Suppressor macrophage treated with lipopolysaccharide for 1 hour (primary cell): ENCODE measurements around the gene NDUFA13.
"Not testable (repeated sequence)": the region's sequence is repeated elsewhere in the genome, so short reads cannot be mapped to it uniquely, and the experiment has no call there.

Experiments
- DNase-seq, 3 donors: peaks; one replicate each; pipeline ENCODE4 v3.0.0-alpha.2; 2020 to 2022

NDUFA13 gene

DNA sequence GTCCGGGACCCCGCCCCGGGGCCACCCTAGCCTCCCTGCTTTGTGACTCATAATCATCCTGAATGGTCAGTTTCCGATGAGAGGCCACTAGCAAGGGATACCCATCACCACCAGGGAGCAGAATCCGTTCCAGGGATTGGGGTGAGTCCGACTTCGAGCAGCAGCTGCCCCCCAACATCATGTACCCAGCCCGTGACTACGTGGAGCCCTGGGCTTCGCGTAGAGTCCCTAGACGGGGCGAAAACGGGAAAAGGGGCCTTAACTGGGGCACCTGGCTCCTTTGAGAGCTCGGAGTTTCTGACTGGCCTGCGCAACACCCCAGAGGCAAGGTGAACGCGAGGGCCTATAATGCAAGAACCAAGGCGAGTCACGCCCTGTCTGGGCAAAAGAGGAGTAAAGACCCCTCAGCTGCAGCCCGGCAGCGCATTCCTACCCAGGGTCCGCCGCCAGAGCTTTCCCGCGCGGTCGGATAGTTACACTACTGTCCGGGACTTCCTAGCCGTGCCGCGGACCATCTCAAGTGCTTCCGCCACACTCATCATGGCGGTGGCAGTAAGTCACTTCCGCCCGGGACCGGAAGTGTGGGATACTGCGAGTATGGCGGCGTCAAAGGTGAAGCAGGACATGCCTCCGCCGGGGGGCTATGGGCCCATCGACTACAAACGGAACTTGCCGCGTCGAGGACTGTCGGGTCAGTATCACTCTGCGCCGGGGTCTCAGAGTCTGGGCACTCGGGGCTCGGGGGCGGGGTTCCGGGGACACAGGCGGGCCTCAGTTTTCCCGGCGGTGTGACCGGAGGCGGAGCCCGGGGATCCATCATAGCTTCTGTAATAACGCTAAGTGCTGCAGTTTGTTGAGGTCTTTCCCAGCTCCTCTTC lies at the start of gene NDUFA13:
NDUFA13 (plus strand) TSS at position 584 of the 878 bp plus-strand sequence; CDS start at position 598, 14 bp downstream.
- peak; percentile 94 to 97 (median 94) for DNase-seq

DNA sequence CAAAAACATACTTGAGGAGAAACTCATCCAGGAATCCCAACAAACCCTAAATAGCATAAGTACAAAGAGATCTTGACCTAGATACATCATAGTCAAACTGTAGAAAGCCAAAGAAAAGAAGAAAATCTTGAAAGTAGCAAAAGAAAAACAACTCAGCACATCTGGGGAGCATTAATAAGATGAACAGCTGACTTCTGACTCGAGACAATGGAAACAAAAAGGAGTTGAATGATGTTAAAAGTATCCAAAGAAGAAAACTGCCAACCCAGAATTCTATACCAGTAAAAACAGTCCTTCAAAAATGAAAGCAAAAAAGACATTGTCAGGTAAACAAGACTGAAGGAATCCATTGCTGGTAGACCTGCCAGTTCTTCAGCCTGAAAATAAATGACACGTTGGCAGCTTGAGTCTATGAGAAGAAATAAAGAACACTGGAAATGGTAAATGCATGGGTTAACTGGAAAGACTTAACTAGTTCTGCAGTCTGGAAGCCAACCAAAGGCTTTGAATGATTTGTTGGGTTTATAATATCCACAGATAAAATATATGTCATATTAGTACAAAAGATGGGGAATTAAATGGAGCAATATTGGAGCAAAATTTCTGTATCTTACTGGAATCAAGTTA lies 47.5 kb upstream of the NDUFA13 start:
- no peak for DNase-seq

DNA sequence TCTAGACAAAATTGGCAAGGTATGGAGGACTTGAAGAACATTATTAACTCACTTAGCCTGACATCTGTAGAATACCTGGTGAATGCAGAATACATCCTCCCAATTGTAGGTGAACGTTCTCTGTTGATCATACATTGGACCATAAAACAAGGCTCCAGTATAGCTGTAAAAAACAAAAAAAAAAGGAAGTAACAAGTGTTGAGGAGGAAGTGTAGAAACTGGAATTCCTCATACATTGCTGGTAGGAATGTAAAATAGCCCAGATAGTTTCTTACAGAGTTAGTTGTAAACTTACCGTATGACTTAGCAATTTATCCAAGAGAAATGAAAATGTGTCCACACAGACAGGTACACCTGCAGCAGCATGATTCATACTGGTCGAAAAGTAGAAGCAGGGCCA lies 45.4 kb upstream of the NDUFA13 start:
- DNase-seq: peak in 2 of 3 donors; percentile 50 to 62

DNA sequence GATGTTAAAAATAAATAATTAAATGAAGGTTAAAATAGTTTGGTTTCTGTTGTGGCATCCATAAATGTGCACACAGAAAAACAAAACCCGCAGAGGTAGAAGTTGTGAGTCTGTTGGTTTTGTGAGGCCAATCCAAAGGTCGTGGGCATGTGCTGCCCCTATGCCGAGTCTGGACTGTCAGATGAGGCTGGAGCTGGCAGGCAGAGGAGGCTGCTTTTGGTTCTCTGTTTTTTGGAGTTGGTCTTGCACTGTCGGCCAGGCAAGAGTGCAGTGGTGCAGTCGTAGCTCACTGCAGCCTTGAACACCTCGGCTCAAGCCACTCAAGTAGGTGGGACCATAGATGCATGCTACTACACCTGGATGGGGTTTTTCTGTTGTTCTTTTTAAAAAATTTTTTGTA lies 44.3 kb upstream of the NDUFA13 start:
- no peak for DNase-seq

DNA sequence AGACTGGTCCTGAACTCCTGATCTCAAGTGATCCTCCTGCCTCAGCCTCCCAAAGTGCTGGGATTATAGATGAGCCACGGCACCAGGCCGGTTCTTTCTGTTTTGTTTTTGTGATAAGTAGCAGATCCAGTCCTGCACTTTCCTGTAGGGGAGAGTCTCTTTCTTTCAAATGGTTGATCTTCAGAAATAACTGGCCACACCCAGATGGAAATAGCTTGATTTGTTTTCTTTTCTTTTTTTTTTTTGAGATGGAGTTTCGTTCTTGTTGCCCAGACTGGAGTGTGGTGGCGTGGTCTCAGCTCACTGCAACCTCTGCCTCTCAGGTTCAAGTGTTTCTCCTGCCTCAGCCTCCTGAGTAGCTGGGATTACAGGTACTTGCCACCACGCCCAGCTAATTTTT lies 43.9 kb upstream of the NDUFA13 start:
- not testable (repeated sequence) for DNase-seq

DNA sequence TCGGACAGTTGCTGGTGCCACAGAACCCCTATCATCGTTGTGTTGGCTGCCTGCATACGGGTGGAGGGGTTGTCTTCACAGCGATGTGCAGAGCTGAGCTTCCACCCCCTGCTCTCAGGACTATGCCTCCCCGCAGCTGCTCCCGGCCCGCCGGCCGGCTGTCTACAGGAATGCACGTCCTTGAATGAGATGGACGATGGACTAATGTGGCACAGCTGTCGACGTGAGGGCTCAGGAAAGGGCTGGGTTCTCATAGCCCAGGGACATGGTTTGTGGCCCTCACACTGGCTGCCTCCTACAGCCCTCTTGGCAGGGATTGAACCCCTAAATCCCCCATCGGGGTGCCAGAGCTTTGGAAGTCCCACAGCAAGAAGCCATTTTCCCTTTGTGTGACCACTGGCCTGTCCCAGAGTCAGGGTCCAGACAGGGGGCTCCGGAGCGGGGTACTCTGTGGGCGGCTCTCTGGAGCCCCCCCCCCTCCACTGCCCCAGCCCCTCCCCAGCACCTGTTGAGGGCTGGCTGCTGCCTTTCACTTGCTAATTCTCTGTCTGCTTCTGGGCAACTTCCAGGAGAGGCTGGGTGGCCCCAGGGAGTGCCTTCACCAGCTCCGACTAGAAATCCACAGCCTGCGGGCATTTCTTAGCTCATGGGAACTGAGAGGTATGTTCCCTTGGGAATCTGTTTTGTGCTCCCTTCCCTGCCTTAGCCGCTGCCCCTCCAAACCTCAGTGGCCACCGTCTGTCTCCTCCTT lies 40.8 kb upstream of the NDUFA13 start:
- no peak for DNase-seq

DNA sequence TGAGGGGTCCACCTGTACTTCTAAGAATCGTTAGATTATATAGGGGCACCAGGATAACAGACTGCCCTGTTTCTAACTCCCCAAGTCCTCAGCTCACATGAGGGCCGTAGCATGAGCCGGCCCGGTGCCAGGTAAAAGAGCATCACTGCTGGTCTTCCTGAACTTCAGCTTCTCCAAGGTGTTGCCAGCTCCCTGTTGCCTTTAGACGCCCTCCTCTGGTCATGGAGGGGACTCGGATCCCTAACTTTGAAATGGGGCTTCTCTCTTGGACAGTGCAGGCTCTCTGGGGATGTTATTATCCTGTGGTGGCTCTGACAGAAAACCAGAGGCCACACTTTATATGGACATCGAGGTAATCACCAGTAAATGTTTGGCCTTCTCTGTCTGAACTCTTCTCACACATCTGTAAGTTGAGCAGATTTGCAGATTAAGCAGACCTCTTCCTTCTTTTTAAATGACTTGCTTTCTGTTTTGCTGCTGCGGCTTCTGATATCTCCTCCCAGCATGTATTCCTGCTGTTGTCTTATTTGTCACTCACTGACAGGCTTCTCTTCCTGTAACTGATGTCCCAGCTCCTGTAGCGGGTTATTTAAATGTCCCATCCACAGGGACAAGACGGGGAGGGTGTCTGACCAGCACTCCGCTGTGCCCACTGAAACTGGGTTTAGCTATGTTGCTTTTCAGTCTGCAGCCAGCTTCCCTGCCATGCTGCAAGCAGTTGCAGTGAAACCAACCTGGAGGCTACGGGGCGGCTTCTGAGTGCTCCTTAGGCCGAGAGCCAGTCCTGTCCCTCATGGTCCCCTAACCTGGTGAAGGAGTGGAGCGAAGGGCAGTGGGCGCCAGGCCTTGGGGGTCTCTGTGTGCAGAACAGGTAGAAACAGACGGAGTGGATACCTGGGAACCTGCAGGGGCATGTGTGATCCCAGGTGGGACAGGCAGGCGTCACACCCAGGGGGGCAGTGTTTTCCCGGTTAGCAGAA lies 39.9 kb upstream of the NDUFA13 start:
- peak in 1 of 3 donors; percentile 38 for DNase-seq

DNA sequence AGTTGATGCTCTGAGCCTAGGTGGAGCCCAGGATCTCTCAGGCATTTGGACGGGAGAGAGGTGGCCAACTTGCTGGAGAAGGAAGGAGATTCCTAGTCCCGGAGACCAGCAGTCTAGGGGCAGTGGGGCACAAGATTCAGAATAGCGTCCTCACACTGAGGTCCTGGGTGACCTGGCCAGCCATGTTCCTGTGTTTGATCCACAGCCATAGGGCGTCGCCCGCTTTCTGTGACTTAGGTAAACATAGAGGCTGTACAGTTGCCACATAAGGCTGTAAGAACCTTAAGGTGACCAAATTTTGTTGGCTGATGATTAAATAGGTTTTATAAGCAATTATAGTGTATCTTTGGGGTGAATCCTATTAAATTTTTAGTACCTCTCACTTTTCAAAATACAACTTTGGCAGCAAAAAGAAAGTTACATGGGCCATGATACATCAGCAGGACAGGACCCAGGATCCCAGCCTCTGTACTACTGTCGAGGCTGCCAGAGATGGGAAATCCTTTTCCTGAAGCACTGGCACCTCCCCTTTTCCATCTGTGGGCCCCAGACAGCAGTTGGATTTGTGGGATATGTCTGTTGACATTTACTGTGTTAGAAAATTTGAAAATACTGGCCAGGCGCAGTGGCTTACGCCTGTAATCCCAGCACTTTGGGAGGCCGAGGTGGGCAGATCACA lies 38.2 kb upstream of the NDUFA13 start:
- DNase-seq: no peak

DNA sequence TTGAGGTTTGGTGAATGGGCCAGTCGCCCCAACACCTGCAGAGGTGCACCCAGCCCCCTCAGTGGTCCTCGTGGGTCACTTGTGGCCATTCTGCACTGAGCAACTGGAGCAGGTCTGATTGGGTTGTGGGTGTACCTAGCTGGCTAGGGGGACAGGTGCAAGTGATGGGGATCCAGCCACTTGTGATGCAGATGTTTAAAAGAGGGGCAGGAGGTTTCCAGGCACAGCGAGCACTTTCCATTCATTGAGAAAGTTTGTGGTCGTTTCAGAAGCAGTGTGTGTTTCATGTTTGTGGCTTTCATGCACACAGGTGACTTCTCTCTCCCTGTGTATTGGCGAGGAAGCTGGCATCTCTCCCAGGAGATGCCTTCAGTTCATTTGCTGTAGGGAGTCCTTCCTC lies 35.3 kb upstream of the NDUFA13 start:
- no peak for DNase-seq

DNA sequence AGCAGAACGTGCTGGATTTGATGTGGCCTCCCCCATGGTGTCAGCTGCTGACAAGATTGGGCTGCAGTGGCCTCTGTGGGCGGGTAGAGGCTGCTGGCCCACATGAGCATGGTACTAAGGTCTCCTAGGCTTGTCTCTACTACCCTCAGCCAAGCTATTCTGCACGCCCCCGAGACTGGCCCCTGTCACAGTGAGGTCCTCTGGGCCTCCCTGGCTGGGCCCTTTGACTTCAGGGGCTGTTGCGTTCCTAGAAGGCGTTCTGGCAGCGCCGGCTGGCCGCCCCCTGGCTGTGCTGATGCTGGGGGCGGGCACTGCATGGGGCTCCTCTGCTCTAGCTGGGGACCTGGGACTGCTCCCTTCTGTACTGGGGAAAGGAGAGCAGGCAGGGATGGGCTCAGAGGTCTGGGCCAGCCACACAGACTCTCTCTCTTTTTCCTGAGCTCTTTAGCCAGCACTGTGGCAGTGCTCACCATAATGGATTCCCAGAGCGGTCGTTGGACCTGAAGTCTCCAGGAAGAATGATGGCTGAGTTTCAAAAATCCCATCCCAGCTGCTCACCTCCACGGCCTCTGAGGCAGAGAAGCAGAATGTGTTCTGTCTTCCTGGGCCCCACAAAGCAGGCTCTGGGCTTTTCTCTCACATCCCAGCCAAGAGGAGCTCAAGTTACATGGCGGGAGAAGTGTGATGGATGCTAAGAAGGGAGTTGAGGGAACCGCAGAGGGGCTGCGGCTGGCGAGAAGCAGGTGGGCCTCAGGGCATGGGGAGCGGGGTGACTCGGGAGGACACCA lies 33.0 kb upstream of the NDUFA13 start:
- peak in 1 of 3 donors; percentile 34 for DNase-seq

DNA sequence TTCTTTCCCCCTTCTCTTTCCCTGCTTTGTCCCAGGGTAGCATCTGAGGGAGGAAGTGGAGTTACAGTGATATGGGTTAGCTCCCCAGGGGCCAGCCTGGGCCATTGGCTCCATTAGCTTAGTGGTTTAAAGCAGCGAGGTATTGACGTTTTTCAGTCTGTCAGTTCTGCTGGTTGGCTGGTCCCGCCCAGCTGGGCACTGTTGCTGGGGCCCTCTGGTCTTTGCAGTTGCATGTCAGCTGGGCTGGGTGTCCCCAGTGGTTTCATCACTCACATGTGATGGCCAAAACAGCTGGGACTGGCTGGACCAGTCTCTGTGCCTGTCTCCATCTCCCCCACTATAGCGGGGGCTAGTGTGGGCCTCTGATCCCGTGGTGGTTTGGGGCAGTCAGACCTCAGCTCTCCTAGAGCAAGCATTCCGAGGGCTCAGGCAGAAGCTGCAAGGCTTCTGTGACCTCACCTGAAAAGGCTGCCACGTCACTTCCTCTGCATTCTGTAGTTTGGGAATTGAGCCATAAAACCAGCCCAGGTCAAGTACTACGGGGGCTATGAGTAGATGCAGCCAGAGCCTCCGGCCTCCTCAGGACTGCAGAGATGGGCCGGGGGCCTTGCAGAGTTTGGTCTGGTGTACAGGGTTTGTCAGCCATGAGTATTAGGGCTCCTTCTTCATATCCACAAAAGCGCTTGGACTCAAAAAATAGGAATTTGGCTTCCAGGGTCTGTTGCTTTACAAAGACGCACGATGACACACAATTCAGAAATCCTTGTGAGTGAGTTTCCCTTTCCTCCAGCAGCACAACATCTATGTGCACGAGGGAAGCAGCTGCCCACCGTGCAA lies 30.6 kb upstream of the NDUFA13 start:
- DNase-seq: no peak

DNA sequence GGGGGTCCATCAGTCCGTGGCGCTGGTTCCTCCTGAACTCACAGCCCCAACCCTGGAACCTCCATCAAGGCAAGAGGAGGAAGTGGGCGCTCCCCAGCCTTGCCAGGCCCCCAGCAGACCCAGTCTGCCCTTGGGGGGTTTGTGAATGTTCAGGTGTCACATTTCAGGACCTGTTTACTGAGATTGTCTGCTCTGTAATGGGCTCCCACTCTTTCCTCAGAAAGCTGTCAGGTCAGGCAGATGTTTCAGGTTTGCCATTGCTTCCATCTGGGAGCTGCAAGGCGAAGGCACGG lies 30.1 kb upstream of the NDUFA13 start:
- DNase-seq: no peak

DNA sequence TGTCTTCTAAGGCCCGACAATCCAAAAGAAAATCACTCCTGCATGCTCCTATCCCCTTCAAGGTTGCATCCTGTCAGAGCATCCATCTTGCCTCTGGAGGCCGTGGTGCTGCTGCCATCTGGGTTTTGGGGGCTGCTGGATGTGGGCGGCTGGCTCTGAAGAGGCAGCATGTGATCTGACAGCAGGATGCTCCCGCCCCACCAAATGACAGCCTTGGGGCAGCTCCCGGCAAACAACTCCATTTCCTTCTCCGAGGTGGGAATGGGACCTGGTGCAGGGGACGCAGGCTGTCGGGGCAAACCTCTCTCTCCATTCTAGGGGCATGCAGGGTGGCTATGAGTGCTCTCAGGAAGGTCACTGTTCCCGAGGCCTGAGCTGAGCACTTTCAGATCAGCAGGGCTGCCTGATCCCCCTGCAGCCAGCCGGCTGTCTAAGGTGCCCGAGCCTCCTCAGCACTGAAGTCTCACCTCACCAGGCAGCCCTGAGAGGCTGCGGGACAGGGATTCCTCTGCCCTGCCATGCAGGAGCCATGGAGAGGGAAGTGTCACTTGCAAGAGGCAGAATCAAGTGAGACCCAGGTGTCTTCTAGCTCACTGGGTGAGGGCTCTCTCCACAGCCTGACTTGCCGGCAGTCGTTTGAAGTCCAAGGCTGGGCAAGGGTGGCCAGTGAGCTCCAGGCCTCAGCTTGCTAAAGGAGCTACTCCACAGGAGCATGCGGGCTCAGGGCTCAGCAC lies 29.5 kb upstream of the NDUFA13 start:
- DNase-seq: no peak

DNA sequence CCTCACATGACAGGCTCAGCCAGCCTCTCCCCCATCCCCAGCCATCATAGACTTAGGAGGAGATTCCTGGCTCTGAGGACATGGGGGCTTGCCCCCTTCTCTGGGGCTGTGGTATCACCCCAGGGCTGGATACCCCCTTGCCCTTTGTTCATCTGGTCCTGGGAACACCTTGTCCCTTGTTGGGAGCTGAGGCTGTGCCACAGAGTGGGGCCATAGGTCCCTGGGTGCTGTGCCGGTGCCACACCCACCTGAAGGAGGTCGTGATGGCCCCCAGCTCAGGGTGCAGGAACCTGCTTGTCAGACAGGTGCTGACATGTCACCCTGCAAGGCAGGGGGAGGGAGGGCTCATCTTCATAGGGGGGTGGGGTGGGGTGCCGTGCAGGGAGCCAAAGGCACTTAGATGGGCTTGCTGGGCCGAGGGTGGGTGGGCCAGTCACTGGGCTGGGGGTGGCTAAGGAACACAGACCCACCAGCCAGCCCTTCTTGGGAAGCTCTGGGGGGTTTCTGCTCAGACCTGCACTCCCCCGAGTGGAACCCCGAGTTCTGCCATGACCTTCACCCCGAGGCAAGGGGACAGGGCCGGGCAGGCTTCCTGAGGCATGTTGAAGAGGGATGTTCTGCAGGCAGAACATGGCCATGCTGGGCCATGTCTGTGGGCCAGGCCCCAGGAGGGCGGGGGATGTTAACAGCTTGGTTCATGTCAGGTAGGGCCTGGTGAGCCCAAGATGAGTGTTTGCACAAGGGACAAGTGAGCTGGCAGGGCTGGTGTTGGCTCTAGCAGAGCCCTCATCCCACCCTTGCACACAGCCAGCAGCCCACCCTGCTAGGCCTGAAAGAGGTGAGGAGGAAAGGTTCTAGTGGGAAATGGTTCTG lies 28.7 kb upstream of the NDUFA13 start:
- DNase-seq: no peak

DNA sequence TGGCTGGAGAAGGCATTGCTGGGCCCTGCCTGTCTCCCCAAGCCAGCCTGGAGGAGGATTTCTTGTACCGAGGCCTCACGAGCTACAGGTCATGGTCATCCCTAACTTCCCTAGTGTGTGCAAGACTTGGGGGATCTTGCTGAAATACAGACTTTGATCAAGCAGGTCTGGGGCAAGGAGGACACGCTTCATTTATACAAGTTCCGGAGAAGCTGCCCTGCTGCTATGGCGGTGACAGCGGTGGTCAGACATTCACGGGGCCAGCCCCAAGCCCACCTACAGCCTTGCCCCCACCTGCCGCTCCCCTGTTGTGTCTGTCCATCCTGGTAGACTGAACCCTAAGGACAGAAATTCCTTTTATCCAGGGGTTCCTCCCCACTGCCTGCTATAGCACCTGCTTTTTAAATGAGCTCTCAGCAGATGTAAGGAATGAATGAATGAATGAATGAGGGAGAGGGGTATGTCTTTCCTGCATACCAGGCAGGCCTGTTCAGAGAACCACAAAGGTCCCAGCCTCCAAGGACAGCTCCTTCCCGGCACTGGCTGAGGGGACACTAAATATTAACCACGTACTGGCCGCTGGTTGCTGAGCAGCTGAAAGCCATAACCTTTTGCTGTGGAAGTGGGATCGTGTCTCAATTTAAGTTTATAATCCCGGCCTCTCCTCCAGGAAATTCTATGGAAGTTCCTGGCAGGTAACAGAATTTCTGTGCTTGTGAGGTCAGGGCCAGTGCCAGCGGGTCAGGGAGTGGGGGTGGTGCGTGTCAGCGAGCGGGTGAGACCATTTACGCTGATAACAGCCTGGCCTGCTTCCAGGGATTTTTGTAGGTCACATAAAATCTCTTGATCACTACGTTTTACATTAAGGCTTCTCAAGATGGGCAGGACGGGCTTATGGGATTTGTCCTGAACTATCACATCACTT lies 27.8 kb upstream of the NDUFA13 start:
- DNase-seq: no peak

DNA sequence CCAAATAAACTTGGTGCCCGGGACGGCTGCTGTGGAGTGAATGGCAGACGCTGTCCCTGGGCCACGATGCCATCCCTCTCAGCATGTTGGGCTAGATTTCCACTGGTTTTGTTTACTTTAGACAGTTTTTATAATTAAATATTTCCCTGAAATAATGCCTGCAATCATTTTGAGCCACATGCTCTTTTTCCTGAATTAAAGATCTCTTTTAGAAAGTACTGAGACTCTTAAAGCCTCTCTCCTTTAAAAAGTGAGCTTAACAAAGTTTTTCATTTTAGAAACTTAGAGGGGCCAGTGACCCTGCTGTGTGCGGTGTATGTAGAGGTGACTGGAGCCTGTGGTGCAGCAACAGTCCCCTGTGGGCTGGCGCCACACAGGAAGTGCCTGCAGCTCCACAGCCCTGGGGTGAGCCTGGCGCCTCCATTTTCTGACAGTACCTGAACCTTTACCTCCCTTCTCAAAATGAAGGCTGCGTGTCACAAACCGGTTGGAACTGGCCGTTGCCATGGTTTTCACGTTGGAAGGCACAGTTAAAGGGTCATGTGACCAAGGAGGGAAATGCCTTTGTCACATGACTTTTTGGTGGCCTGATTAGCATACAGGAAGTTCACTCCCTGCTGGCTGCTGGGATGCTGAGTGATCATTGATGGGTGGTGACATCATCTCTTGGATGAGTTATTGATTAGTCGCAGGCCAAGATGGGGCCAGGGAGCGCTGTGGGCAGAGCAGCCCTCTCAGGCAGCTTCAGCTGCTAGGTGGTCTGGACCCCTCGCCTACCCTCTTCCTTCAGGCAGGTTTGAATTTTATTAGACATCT lies 26.9 kb upstream of the NDUFA13 start:
- DNase-seq: peak; percentile 69 to 83 (median 74)
